COLO668 (cell line): ENCODE data around the gene NEUROD4.

ENCODE experiments used
- DNase-seq: peaks from one replicate; lab custom pipeline; 2025; ENCODE audit not compliant: unreplicated experiment; lab: John Stamatoyannopoulos, UW

NEUROD4 gene

DNA sequence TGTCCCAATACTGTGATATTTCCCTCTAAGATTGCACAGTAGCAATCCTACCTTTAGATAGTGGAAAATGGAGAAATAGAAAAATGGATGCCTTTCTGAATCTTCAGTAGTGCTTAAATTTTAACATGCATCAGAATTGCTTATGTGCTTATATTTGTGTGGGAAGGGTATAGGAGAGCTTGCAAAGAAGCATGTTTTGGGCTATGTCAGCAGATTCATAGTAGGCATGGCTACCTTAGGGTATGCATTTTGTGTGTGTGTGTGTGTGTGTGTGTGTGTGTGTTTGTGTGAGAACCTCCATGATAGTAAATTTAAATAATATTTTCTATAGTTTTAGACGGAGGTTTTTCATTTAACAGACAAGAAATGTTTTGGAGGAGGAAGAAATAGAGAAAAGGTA is 38.3 kb downstream of the NEUROD4 start:
- no peak for DNase-seq

DNA sequence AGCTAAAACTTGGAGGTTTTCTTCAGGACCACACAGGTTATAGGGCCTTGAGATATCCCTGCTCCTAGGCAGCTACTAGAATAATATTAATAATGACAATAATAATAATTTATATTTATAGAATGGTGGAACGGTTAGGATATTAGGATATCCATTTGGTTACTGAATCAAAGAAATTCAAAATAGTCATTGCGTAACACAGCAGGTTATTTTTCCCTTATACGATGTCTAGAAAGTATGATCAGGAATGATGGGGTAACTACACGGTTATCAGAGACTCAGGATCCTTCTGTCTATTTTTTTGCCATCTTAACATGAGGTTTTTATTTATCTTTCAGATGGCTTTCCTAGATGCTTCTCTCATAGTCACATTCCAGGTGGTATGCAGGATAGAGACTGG is 39.0 kb downstream of the NEUROD4 start:
- DNase-seq = no peak

DNA sequence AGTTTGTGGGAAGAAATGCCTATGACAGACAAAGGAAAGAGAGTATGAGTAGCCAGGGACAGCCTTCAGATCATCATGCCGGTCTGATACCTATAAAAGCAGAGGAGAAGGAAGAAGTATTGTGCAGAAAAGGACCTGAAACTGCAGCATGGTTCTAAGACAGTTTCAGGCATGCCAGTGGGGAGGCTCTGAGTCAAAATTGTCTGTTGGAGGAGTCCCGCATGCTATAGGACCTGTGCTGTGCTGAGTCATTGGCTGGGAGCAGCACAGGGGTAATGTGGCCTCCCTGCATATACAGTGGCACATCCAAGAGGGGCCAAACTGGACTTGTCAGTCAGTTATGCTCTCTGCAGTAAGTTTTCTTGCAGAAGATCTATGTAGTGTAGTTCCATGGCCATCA is 40.7 kb downstream of the NEUROD4 start:
- DNase-seq = no peak

DNA sequence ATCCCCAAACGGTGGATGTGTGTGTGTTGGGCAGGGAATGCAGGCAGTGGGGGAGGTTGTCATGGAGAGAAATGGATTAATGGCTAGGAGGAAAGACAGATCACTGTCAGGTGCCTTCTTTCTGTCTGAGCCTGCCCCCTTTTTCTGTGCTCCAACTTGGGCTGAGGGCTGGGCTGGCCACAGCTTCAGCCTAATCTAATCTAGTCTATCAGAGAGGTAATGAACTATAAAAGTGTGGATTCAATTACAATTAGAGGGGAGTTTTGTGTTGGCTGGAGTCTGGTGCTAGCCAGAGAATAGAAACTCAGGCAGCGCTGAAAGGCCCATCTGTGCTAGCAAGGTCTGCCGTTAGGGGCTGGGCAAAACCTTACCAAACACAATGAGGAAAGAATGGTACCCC is 41.2 kb downstream of the NEUROD4 start:
- no peak for DNase-seq

DNA sequence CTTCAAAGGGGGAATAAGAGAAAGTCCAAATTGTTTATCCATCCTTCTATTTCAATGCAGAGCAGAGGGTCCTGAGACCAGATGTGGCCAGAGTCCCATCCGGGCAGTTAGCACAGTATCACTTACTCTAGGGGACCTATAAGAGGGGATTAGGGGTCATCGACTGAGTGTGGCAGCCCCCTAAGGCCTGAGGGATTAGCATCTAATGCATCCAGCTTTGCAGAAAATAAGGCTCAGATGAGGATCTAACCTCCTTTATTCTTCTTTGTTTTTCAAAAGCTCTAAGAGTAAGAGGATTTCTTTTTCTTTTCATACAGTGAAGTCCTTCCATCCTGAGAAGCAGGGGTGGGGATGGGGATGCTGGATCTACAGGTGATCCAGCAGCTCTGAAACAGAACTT is 43.5 kb downstream of the NEUROD4 start:
- DNase-seq = no peak

DNA sequence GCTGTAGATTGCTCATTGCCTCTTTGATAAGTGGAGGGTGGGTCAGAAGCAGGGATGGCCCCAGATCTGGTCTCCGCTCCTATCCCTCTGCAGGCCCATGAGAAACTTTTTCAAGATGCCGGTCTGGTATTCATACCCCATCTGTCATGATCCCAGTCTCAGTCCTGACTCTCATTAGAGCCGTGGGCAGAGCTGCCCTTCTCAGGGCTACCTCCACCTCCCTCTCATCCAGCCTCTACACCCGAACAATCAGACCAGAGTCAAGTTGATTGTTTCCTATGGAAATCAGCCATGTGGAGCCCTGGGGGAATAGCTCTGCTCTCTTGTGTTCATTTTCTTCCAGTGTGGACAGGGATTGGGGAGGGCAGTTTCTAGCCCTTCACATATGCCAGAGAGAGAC is 45.8 kb downstream of the NEUROD4 start:
- DNase-seq = no peak

DNA sequence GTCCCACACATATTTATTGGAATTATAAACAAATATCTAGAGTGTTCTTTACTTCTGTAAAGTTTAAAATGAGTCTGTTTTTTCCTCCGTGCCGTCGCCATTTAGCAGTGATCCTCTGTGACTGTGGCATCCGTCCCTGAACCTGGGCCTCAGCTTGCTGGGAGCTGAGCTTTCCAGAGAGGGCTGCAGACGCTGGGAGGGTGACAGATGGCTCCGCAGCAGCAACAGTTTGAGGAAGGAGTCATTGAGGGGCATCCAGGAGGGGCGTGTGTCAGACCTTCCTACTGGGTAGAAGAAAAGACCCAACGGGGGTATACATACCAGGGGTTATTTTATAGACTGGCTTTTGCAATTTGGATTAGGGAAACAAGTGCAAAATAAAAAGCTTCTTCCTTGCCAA is 47.9 kb downstream of the NEUROD4 start:
- DNase-seq = no peak

DNA sequence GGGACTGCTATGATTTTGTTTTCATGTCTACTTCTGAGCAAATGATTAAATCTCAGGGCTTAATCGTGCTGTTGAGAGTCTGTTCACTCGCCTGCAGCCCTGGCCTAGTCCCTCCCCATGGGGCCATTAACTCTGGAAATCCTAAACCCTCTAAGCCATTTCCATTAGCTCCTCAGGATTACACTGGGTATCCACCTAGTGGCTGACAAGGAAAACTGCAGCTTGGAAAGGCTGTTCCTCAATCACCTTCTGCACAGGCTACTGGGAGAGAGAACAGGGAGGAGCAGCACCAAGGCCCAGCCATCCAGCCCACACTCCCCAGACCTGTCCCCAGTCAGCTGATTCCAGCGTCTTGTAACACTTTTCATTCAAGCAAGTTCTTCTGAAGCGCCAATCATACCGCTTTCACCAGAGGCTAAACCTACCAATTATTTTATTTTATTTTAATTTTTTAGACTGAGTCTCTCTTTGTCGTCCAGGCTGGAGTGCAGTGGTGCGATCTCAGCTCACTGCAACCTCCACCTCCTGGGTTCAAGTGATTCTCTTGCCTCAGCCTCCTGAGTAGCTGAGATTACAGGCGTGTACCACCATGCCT is 48.7 kb downstream of the NEUROD4 start:
- DNase-seq = no peak

DNA sequence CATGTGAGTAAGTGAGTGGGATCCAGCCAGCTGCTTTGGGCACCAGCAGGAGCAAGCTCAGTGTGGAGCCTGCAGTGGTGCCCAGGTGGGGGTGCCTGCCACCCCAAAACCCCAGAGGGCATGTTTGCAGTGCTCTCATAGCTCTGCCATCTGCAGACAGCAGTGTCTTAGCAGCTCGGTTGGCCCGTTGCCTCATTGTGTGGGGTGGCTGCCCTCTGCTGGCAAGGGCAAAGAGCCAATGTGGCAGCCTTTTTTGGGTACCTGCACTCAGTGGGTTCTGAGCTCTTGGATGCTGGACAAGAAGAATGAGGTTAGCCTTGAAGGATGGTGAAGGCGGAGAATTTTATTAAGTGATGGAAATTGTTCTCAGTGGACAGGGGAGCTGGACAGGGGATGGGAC is 52.3 kb downstream of the NEUROD4 start:
- peak; percentile 19 for DNase-seq

DNA sequence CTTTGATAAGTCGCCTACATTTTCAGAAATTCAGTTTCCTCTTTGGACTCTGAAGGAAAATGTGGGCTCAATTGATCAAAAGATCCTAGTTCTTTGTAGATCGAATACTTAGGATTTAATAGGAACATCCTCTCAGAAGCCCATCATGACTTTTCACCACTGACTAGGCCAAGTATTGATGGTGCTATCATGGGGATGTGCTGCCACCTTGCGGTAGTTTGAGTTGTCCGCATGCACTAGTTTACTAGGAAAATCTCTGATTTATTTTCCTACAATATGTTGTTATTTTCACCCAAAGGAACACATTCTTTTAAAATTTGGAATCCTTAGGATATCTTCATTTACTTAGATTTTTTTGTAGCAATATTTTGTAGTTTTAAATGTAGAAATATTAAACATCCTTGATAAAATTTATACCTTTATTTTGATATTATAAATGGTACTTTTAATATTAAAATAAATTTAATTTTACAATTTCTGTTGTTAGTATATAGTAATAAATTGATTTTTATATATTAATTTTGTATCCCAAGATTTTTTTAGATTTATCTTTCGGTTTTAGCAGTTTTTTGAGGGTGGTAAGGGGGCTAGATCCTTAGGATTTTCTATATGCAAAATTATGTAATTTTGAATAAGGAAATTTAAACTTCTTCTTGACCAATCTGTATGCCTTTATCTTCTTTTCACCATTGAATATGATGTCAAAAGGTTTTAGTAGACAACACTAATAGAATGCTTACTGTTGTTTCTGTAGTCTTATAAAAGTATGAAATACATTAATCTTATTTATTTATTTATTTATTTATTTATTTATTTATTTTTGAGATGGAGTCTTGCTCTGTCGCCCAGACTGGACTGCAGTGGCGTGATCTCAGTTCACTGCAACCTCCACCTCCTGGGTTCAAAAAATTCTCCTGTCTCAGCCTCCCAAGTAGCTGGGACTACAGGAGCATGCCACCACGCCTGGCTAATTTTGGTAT is 53.6 kb downstream of the NEUROD4 start:
- peak; percentile 51 for DNase-seq

DNA sequence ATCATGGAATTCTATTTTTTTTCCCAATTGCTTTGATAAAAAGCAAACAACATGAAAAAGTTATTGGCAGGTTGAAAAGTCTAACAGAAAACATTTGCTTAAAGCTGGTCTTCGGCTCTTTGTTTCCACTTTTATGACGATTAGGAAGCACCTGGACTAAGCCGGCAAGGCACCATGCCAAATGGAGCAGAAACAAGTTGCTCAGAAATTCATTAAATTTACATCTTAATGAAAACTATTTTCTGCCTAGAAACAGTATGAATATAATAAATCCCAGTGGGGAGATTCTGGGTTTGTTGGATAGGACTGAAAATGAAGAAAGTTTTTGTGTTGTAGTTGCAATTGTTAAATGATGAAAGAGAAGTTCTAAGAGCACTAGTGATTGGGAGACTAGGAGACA is 55.0 kb downstream of the NEUROD4 start:
- DNase-seq = no peak
